K562 (cell line): ENCODE results near the gene HSBP1L1. TPM values are rescaled to one million over a fixed set of nuclear protein-coding genes. Genes with fewer than 3 reads are reported as not detected.

Experiments used
- TAF7 ChIP-seq: fragments of 450-650 bp; IDR thresholded peaks from 2 replicates; pipeline ENCODE4 v1.6.1; 2016; ENCODE audit warnings: missing genetic modification characterization, missing compliant biosample characterization
- ZNF584 ChIP-seq: fragments of 200-800 bp; sonication (Bioruptor generic); IDR thresholded peaks from 2 replicates; pipeline ENCODE4 v1.6.1; 2016; ENCODE audit warnings: low read depth, mild to moderate bottlenecking, missing genetic modification characterization, missing compliant biosample characterization
- ZNF609 ChIP-seq: sonication (generic); formaldehyde crosslinking; IDR thresholded peaks from 2 replicates; pipeline ENCODE4 v1.8.1; 2023; ENCODE audit warnings: missing genetic modification reagents, mild to moderate bottlenecking, borderline replicate concordance
- polyA plus RNA-seq, 8 experiments: library from polyadenylated mRNA; depleted of rRNA in 4 of 8; stranded (reverse) in 5 of 8; unstranded in 3 of 8; fragments of >200 nt; fragmentation: Nextera tagmentation in 2 of 8; fragmentation: Illumina TruSeq in 1 of 8; extraction: Ambion mirVana in 2 of 8; extraction: Trizol in 1 of 8; gene quantifications; 2 replicates each; pipeline versions ENCODE4 v1.2.1 to v1.2.3, GENCODE V29; 2011 to 2014; ENCODE audit warnings: inconsistent platforms in 1 of 8, missing spikeins in 1 of 8
- total RNA-seq, 7 experiments: library from RNA; depleted of rRNA in 6 of 7; stranded (reverse); fragments of >200 nt in 6 of 7; fragmentation: Illumina TruSeq in 2 of 7; extraction: Trizol in 2 of 7; gene quantifications; 2 replicates each; pipeline versions ENCODE4 v1.2.1 to v1.2.3, GENCODE V29; 2011 to 2021; ENCODE audit warnings: low replicate concordance in 1 of 7
- TF ChIP-seq, protein P1 (sequence below): fragments of 450-650 bp; IDR thresholded peaks from 2 replicates; pipeline ENCODE4 v1.6.1; 2016; ENCODE audit warnings: low read depth

HSBP1L1 gene
- total and polyA plus RNA-seq, 9 of the 15 experiments (the other 6 are each of a cell fraction or from before 2014, with no cell fraction given), result 0.24 to 0.36 TPM; not detected in 7

- no peak for TF ChIP-seq TAF7 (tag)
- TF ChIP-seq, protein P1, sequence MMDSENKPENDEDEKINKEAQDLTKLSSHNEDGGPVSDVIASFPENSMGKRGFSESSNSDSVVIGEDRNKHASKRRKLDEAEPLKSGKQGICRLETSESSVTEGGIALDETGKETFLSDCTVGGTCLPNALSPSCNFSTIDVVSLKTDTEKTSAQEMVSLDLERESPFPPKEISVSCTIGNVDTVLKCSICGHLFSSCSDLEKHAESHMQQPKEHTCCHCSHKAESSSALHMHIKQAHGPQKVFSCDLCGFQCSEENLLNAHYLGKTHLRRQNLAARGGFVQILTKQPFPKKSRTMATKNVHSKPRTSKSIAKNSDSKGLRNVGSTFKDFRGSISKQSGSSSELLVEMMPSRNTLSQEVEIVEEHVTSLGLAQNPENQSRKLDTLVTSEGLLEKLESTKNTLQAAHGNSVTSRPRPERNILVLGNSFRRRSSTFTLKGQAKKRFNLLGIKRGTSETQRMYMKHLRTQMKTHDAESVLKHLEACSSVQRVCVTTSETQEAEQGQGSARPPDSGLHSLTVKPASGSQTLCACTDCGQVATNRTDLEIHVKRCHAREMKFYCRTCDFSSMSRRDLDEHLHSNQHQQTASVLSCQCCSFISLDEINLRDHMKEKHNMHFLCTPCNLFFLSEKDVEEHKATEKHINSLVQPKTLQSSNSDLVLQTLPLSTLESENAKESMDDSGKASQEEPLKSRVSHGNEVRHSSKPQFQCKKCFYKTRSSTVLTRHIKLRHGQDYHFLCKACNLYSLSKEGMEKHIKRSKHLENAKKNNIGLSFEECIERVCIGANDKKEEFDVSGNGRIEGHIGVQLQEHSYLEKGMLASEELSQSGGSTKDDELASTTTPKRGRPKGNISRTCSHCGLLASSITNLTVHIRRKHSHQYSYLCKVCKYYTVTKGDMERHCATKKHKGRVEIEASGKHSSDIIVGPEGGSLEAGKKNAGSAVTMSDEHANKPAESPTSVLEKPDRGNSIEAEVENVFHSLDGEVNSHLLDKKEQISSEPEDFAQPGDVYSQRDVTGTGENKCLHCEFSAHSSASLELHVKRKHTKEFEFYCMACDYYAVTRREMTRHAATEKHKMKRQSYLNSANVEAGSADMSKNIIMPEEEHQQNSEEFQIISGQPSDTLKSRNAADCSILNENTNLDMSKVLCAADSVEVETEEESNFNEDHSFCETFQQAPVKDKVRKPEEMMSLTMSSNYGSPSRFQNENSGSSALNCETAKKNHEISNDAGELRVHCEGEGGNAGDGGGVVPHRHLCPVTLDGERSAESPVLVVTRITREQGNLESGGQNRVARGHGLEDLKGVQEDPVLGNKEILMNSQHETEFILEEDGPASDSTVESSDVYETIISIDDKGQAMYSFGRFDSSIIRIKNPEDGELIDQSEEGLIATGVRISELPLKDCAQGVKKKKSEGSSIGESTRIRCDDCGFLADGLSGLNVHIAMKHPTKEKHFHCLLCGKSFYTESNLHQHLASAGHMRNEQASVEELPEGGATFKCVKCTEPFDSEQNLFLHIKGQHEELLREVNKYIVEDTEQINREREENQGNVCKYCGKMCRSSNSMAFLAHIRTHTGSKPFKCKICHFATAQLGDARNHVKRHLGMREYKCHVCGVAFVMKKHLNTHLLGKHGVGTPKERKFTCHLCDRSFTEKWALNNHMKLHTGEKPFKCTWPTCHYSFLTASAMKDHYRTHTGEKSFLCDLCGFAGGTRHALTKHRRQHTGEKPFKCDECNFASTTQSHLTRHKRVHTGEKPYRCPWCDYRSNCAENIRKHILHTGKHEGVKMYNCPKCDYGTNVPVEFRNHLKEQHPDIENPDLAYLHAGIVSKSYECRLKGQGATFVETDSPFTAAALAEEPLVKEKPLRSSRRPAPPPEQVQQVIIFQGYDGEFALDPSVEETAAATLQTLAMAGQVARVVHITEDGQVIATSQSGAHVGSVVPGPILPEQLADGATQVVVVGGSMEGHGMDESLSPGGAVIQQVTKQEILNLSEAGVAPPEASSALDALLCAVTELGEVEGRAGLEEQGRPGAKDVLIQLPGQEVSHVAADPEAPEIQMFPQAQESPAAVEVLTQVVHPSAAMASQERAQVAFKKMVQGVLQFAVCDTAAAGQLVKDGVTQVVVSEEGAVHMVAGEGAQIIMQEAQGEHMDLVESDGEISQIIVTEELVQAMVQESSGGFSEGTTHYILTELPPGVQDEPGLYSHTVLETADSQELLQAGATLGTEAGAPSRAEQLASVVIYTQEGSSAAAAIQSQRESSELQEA, result no peak
- TF ChIP-seq ZNF609, result no peak
- no peak for TF ChIP-seq ZNF584
These were observed 9.0 kb upstream of the HSBP1L1 start (continued) for GRCh38 chr18:79955302-79956075.
